HG03457 (cell line): Measurements from ENCODE around the gene ZNF263.
"Not testable (repeated sequence)": the region's sequence is repeated elsewhere in the genome, so short reads cannot be mapped to it uniquely, and the experiment has no call there.

Experiments used
- ATAC-seq: cut with Tn5 transposase; IDR thresholded peaks from one replicate; pipeline ENCODE4 v1.9.1; 2021; ENCODE audit warnings: moderate number of reproducible peaks; ENCODE audit not compliant: unreplicated experiment

The ZNF263 gene

DNA sequence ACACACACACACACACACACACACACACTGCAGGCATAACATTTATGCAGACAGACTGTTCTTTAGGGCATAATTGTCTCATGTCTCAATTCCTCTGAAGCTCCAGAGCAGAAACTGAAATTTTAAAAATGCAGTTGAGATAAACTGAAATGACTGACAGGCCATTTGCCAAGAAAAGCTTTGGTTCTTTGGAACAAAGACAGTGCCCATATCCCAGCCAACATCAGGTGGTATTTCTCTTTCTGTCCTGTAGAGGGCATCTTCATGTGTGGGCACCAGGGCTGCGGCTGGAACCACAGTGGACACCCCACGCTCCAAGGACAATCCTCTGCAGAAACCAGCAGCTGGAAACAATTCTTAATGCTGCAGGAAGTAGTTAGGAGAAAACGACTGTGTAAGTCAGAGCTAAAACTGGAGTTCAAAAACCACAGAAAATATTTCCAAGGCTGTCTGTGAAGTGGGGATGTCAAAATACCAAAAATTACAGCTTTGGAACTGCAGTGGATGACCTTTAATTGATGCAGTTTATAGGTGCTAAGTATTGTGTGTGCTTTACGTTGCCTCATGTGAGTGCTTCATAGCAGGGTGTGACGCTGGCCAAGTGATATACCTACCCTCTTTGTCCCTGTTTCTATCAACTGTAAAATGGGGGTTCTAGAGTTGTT lies 16.3 kb upstream of the ZNF263 start:
- ATAC-seq: no peak

DNA sequence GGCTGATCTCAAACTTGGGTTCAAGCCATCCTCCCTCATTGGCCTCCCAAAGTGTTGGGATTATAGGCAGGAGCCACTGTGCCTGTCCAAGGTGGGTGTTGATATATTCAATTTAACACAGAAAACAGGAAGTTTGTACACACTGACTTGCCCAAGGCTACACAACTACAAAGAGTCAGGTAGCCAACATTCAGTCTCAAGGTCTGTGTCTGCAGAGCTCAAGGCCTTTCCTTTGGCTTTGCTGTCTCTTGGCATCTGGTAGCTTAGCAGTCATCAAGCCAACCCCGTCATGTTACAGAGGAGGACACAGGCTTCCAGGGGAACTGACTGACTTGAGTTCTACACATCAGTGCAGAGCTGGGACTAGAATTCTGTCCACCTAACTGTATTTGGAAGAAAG lies 15.0 kb upstream of the ZNF263 start:
- ATAC-seq: no peak

GRCh38 chr16:3270718-3271117 lies 12.6 kb upstream of the ZNF263 start:
- ATAC-seq: not testable (repeated sequence)

DNA sequence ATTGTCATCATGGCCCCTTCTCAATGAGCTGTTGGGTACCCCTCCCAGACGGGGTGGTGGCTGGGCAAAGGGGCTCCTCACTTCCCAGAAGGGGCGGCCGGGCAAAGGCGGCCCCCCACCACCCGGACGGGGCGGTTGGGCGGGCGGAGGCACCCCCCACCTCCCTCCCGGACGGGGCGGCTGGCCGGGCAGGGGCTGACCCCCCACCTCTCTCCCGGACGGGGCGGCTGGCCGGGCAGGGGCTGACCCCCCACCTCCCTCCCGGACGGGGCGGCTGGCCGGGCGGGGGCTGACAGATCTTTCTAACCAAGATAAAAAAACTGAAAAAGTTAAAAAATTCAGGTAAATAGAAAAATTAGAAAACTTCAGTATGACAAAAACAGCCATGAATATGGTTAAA lies 12.0 kb upstream of the ZNF263 start:
- ATAC-seq: not testable (repeated sequence)

- ATAC-seq: no peak
These were observed 8.8 kb upstream of the ZNF263 start for GRCh38 chr16:3274490-3274889.

DNA sequence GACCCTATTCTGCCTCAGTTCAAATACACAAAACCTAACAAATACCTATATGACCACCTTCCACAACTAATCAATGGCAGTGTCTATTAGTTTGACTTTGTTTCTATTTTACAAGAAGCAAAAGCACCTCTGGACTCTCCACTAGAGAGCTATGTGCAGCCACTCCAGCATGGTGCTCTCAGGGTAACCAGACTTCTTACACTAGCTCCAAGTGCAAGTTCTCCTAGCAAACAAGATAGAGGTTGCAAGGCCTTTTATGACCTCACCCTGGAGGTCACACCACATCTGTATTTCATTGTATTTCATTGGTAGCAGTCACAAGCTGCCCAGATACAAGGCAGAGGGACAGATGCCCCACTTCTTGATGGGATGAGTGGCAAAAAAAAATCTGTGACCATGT lies 8.3 kb upstream of the ZNF263 start:
- no peak for ATAC-seq

DNA sequence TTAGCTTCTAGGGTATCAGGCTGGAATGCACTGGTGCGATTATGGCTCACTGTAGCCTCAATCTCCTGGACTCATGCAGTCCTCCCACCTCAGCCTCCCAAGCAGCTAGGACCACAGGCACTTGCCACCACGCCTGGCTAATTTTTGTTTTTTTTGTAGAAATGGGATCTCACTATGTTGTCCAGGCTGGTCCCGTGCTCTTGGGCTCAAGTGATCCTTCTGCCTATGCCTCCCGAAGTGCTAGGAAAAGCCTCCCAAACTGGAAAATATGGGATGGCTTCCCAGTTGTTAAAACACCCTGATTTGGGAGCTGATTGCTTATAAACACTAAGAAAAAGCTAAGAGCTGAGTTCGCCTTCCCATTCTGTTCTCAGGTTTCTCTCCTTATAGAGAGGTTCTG lies 6.6 kb upstream of the ZNF263 start:
- ATAC-seq: no peak

- no peak for ATAC-seq
These were observed 2.0 kb upstream of the ZNF263 start for GRCh38 chr16:3281222-3281820.

DNA sequence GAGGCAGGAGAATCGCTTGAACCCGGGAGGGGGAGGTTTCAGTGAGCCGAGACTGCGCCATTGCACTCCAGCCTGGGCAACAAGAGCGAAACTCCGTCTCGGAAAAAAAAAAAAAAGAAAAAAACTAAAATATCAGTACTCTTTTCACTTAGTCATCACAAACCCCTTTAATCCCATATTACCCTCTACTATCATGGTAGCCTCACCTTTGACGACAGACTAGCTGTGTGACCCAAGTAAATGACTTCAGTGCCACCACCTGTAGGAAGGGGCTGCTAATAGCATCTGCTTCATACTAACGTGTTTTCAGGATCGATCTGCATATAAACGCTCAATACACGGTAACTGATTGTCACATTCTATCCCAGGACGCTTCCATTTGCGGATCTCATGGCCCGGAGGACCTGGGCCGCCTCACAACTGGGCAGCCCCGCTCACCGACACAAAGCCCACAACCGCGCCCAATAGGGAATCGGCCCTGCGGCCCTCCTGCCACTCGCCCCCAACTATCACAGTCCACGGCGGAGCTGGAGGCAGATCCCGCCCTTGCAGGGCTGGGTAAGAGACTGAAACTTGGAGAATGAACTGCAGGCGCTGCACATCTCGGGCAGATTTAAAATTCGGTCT lies 1.1 kb upstream of the ZNF263 start:
- peak; percentile 28 for ATAC-seq

- no peak for ATAC-seq
These were observed 504 bp downstream of the ZNF263 start for GRCh38 chr16:3283543-3284447.

- ATAC-seq: no peak
These were observed 1.8 kb downstream of the ZNF263 start for GRCh38 chr16:3285131-3285530.

- ATAC-seq: no peak
These were observed 6.8 kb downstream of the ZNF263 start for GRCh38 chr16:3289998-3290673.

GRCh38 chr16:3292604-3293003 lies 9.3 kb downstream of the ZNF263 start:
- ATAC-seq: no peak

- no peak for ATAC-seq
These were observed 11.9 kb downstream of the ZNF263 start for GRCh38 chr16:3295209-3295608.

- ATAC-seq: no peak
These were observed 12.5 kb downstream of the ZNF263 start for GRCh38 chr16:3295783-3296182.

DNA sequence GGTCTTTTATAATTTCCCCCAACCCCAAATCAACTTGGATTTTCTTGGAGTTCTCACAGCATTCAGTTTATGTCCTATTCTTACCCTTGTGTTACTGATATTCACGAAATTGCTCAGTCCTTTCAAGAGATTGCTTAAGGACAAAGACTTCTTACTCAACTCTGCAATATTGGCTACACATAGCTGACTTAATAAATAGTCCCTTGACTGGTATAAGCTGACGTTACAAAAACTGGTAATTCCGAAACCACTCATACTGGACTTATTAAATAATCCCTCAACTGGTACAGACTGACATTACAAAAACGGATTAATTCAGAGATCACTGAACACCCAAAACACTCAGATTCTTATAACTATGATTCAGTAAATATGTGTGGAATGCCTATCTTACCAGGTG lies 21.1 kb downstream of the ZNF263 start:
- no peak for ATAC-seq

- ATAC-seq: peak; percentile 90
These were observed 22.1 kb downstream of the ZNF263 start, which contains the start of the genes TIGD7 and ZNF75A for GRCh38 chr16:3305109-3306068. TSS of gene TIGD7 (minus strand) at chr16:3305430. CDS start at chr16:3300614, 4,816 bp downstream. TSS of gene ZNF75A (plus strand) at chr16:3305497. CDS start at chr16:3308429, 2,932 bp downstream.

DNA sequence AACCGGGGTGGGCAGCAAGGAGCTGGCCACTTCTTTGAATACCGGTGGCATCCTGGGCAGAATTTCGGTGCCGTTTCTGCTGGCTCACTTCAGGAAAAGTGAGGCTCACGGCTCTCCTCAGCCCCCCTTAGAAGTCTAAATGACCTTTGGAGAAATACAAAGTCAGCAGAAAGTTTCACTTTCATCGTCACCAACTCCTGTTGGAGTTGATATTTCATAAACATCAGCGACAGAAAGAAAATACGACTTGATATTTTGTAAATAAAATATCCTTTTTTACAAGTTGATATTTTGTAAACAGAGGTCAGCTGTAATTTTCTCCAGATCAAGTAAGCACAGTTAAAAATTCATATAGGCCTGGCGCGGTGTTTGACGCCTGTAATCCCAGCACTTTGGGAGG lies 22.8 kb downstream of the ZNF263 start:
- no peak for ATAC-seq

DNA sequence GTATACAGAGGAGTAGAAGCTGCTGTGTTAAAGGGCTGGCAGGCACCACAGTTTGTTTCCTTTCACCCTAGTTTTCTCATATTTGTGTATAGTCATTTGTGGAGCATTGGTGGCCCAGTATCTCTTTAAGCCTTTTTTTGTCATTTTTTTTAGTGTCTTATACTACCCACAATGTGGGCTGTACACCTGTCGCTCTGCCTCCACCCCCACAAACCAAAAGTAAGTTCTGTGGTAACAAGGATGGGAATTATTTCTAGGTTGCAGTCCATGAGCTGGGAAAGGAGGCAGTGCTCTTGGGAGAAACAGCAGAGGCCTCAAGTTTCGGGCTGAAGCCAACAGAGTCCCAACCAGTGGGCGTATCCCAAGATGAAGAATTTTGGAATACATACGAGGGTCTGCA lies 28.2 kb downstream of the ZNF263 start:
- ATAC-seq: no peak
